Activated effector memory CD4-positive, alpha-beta T cell treated with Interleukin-2 at 50 U/mL for 16 hours (primary cell): ENCODE measurements around the gene POLN.

ENCODE experiments used
- DNase-seq: peaks from one replicate; pipeline ENCODE4 v3.0.0-alpha.2; 2020

The POLN gene

DNA sequence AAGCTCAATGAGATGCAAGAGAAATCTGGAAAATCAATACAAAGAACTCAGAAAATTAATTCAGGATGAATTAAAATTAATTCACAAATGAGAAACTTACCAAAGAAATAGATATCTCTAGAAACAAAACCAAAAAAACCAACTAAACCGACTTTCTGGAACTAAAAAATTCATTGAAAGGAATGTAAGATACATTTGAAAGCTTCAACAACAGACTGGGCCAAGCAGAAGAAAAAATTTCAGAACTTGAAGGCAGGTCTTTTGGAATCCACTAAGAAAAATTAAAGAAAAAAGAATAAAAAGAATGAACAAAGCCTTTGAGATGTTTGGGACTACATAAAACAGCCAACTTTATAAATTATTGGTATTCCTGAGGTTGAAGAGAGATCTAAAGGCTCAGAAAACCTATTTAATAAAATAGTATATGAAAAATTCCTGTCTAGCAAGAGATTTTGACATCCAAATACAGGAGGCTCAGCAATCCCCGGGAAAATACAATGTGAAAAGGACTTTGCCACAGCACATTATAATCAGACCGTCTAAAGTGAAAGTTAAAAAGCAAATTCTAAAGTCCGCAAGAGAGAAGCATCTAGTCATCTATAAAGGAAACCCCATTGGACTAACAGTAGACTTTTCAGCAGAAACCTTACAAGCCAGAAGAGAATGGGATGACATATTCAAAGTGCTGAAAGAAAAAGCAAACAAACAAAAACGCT, 138.6 kb downstream of the POLN start:
- DNase-seq = no peak

DNA sequence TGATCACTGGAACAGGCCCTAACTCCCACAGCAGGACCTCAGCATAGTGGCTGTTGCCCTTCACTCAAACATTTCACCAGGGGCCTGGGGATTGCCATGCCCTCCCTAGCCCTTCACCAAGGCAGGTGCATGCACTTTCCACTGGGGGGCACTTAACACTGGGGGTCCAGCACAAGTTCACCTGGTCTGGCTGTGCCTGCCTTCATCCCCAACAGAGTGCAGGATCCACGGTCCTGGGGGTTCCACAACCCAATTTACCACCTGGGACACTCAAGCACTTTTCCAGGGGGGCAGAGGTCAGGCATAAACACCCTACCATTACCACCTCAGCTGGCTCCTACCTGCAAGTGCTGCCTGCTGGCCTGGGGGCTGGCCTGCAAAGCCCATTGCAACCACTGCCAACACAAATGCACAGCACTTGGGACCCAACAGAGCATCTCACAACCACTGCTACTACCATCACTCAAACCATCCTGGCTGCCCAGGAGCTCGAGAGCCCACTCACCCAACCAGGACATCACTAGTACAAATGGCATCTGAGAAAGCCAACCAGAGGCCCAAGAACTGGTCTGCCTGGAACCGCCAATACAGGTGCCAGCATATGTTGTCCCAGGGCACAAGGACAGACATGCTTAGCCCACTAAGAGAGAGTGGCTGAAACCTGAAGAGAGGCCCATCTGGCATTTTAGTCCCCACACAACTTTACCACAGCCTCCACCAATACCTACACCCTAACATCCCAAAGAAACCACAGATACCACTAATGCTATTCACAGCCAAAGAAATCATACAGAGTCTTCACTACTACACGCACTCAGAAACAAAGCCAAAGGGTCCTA, 139.7 kb downstream of the POLN start:
- no peak for DNase-seq

DNA sequence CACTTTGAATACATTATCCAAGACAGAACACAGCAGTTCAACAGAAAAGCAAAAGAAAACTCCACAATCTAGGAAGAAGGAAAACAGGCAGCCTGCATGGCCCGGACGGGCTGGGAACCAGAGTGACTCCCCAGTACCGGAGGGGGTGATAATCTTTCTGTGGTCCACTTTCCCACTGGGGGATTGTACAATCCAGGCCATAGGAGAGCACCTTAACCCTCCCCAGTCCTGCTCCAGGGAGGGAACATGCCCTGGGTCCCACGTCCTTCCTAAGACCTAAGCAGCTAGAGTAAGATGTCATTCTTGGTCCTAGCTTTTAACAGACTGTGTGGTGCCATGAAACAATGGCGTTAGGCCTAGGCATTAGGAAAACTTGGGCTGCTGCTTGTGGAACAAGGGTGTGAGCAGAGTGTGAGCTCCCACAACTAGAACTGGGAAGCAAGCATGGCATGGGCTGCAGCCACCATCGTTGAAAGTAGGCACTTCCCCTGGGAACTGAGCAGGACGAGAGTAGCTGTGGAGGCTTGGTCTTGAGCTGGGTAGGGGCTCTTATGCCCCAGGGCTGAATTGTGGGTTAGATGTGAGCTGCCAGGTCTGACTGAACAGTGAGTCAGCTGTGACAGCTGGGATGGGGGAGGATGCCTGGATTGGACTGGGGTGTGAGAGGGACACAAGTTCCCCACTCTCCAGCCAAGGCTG, 140.4 kb downstream of the POLN start:
- no peak for DNase-seq

DNA sequence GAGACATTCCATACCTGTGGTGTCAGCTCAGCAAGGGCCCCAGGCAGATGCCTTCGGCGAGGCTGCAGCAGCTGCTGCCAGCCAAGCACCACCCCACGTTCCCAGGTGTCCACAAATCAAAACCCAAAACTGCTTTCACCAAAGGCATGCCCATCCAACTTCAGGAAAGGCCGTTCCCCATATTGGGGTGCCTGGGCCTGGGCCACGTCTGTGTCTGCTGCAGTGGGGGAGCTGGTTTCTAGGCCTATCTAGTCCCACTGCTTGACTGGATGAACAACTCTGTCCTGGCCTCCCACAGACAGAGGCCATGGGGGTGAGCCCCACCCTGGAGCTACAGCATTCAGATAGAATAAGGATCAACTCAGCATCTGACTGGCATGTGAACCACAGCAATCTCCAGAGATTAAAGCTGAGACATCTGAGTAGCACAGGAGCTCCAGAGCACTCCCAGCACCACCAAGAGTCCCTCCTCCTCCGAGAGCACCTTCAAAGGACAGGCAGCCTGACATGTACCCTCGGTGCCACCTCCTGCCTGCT, 145.8 kb downstream of the POLN start:
- DNase-seq = no peak

DNA sequence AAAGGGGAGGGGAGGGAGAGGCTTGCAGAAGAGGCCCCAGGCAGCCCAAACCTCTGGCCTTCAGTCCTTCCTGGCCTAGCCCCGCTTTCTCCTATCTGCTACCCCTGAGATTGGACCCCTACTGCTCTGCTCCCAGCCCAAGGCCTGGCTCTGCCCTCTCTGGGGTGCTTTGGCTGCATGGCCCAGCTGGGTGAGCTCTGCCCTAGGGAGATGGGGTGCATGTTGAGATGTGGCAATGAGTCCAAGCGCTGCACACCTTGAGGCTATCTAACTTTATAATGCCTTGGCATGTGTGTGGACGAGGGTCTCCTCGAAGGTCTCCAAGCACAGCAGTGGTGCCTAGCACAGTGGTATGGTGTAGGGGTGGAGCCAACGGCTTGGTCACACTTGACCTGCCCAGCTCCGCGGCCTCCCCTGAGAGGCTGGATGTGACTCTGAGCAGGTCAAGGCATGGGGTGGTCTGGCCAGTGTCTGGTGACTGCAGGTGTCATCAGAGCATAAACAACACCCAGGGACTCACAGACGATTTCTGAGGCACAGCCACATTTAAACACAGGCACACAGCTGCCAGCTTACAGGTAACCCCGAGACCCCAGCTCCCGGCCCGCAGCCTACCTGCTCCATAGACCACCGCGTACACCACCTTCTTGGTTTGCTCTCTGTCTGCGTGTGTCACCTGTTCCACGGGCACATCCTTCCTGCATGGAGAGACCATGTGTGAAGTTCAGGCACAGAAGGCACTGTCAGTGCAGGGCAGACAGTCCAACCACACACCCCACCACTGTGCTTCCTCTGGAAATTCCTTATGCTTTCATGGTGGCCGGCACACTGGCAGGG, 146.5 kb downstream of the POLN start:
- DNase-seq = no peak

DNA sequence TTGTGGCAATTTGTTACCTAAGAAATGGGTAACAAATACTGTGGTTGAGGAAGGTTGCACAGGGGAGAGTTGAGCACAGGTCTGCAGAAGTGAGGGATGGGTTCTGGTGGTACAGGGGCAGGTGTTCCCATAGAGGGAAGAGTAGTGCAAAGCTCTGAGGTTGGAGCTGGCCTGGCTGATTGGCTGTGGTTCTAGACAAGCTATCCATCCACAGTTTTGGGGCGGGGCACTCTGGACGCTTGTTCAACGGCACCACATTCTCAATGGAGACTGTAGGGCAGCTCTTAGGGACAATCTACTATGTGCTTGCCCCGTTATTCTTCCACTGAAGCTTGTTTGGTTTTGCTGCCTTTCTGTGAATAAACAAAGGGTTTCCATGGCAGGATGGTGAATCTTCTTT, 147.4 kb downstream of the POLN start:
- no peak for DNase-seq

DNA sequence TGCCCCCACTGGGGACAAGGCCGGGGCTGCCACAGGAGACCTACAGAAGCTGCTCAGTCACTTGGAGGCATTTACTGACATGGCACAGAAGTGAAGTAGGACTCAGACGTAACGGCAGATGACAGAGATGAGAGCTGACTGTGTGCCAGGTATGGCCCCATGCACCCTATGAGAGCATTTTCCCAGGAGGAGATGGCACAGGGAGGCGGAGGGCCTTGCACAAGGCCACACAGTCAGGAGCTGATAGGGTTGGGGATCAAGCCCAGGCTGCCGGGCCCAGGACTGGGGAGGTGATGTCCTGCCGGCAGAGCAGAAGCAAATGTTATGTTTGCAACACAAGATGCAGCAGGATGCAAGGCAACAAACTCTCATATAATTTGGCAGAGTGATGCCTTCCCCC, 148.7 kb downstream of the POLN start:
- DNase-seq = no peak

DNA sequence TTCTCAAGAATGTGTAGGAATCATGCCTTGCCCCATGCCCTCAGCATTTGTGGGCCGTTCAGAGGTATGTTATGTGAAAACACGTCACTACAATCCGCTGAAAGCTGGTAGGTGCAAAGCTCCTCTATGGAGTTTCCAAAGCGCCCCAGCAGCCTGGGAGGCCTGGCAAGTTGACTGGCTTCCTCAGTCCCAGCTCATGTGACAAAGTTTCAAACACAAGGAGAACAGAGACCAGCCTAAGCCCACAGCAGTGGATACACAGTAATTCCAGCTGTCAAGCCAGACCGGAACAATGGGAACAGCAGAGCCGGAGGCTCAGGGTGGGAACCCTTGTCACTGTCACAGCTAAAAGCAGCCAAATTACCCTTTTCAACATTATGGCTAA, 149.3 kb downstream of the POLN start:
- DNase-seq = no peak

DNA sequence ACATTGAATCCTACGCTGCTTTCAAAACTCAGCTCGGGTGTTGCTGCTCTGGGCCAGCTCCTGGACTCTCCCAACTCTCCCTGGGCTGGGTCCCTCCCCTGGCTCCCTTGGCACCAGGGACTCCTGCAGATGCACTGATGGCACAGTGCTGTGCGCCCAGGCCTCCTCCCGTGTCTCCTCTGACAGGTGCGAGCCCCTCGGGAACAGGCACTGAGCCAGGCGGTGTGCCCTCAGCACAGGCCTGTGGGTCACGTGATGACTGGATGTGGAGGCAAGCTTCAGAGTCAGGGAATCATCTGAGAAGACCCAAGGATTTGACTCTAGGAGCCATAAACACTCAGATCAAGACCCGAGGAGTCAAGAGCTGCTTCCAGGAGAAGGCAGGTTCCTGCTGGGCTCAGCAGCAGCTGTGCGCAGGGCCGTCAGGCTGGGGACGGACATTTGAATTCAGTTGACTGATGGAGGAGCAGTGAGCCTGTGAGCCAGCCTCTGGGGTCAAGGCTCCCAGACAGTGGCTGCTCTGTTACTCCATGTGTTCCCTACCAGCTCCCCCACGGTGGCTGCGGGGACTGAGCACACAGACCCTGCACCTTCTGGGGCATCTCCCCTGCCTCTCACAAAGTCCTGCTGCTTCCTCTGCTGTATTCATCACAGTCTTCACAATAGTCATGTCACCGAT, 149.8 kb downstream of the POLN start:
- DNase-seq = no peak

DNA sequence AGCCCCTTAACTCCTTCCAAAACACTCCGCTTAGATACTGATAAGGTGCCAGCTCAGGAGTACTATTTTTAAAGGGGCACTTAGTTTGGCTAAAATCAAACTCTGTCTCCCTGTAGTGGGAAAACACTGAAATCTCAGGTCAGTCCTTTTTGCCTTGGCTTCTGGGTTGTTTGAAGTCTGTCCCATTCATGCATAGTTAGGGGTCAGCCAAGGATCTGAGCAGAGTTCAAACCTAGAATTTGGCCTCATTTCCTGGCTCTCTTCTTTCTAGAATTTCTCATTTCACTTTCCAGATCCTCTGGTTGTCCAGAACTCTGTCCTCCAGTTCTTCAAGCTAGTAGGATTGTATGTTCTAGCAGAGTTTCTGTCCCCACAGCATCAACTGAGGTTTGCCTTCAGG, 151.3 kb downstream of the POLN start:
- no peak for DNase-seq

DNA sequence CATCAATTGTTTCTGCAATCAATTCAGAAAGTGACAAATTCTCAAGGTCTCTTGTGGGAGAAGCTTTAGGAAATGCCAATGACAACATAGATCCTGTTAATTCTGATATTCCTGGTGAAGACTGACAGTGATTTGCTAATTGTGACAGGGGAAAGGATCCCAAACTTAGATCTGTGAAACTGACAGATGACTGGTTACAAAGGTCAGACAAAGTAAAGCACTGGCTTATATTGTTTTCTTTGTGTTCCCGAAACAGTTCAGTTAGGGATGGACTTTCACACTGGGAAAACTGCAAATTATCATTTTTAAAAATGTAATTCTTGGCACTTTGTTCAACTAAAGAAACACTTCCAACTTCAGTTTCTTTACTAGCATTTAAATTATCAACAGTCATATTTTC, 152.7 kb downstream of the POLN start:
- DNase-seq = no peak

DNA sequence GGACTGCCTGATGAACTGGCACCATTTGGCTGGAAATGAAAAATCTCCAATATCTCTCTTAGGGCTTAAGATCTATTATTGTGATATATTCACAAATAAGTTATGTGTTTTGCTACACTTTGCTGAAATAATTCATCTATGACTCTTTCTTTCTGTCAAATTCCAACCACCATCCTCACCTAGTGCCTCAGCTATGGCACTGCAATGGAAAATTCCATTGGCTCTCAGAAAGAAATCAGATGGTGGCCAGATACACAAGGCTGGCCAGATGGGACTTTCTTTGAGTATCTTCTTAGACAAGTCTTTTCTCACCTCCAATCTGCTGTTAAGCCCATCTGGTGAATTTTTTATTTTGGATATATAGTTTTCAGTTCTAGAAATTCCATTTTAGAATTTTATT, 154.8 kb downstream of the POLN start:
- no peak for DNase-seq

DNA sequence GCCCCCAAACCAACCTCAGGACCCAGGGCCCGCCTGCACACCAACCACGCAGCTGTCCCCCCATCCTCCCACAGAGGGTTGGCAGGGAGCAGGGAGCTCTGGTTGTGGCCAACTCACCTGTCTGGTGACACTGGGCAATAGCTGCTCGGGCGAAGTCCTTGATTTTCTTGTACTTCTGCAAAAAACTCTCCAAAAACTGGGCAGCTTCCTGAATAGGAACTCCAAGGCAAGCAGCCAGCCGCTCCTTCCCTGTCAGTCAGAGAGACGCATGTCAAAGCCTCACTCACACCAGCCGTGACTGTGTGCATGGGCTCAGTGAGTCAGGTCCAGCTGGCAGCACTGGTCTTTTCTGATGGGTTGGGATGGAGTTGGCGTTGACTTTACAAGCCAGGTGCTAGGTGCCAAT, 156.4 kb downstream of the POLN start:
- DNase-seq = no peak

DNA sequence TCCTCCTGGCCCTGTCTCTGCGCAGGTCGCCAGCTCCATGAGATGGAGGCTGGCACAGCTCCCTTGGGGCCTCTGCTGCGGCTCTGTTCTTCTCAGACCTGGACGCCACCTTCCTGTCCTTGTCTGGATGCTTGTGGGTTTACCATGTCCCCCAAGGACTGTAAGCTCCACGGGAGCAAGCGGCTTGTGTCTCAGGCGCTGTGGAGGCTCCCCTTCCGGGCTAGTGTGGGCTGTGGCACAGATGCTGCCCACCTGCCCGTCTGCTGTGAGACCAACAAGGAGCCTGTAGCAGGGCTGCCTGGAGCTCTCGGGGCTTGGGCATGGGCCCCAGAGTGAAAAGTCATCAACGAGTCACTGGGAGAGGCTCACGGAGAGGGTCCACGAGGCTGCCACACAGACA, 157.6 kb downstream of the POLN start:
- no peak for DNase-seq

DNA sequence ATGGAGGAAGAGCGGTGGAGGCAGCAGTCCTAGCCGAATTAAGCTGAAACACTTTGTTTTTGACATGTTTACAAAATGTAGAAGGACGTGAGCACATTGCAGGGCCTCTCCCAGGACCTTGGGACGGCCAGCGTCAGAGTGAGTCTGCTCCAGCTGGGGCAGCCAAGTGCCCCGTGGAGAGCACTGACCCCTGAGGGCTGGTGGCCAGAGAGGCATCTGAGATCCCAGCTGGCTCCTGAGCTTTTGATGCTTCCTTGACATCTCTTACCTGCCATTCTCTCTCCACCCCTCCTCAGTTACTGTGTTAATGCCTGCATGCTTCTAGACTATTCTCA, 158.1 kb downstream of the POLN start:
- DNase-seq = no peak

DNA sequence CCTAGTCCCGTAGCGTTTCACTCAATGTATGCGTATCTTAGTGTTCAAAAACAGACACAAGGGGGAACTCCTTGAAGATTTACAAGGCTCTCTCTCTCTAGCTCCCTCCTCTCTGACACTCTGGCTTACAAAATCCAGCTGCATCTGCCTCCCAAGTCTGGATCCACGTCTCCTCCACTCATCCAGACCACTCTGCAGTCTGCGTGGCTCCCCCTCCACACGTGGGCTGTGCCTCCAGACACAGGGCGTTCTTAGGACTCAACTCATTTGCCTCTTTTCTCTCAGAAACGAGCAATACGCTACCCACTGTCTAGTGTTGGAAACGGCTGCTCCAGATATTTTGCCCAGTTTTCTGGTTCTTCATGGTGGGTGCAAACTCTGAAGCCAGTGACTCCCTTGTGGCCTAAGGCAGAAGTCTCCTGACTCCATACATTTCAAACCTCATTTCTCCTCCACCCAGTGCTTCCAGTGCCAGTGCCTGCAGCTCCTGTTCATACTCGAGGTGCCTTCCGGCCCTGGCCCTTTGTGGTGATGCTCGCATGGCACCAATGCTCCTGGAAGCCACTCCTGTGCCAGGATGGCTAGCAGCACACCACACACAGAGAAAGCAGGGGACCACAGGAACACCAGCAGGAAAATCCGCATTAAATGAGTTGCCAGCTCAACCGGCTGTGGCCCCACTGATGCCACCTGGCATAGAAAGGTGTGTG, 158.7 kb downstream of the POLN start:
- no peak for DNase-seq

DNA sequence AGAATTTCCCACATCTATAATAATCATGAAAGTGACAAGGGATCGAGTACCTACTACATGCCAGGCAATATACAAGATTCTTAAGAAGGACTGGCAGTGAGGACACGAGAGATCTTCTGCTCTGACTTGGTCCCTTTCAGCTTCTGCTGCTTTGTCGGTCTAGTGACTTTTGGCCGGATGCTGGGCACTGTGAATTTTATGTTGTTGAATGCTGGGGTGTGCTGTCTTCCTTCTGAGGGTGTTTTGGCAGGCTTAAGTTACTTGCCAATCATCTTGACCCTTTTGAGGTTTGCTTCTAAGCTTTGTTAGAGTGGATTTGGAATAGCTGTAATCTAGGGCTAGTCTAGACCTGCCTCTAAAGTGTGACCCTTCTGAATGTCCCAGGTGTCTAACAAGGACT, 159.3 kb downstream of the POLN start:
- DNase-seq = no peak

DNA sequence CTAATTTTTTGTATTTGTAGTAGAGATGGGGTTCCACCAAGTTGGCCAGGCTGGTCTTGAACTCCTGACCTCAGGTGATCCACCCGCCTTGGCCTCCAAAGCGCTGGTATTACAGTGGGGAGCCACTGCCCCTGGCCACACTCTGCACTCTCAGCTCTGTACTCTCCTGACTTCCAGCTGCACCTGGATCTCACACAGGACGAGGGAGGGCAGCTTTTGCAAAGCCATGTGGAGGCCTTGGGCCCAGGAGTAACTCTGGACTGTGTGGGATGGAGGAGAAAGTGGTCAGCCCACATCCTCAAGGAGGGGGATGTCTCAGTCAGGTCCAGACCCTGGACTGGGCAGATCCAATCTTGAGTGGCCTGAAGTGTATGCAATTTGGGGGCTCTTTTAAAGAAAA, 159.8 kb downstream of the POLN start:
- DNase-seq = no peak

DNA sequence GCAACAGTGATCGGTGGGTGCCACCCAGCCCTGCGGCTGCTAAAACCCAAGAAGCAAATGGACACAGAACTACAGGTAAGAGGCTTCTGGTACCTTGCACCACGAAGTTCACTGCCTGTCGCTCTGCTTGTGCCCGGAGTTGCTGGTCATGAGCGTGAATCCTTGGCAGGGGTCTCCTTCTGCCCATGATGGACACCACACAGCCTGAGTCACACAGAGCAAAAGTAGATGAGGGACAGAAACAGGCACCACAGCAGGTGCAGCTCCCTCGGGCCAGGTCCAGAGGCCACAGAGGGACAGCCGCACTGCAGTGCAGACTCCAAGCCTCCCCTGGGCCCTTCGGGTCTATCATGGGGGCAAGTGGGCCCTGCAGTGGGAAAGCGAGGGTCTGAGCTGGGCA, 160.4 kb downstream of the POLN start:
- no peak for DNase-seq

DNA sequence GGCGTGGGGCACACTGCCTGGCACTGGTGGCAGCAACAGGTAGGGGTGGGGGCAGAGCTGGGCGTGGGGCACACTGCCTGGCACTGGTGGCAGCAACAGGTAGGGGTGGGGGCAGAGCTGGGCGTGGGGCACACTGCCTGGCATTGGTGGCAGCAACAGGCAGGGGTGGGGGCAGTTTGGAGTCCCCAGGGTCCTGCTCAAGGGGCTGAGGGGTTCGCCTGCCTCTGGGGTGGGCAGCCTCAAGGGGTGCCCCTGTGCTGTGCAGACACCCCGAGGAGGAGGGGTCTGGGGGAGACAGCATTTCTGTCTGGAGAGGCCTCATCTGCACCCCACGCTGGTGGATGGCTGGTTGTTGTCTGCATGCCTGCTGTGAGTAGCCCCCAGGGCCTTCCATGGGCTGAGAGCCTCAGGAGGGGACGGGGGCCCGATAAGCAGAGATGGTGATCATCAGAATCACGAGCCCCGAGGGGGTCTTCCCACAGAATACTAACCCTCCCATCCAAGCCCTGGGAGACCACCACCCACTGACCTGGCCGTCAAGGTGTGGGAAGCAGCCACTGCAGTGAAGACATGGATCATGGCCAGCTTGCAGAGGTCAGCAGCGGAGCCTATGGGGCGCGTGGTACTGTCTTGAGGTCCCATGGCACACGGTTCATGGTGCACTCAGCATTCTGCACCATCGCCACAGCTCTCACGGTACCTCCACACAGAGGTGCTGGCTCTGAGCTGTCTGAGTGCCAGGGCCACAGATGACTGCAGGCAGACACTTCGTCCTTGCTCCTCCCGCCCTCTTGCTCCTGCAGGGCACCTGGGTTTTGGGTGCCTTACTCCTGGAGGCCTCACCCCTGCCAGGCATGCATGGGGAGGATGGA, 161.3 kb downstream of the POLN start:
- no peak for DNase-seq

DNA sequence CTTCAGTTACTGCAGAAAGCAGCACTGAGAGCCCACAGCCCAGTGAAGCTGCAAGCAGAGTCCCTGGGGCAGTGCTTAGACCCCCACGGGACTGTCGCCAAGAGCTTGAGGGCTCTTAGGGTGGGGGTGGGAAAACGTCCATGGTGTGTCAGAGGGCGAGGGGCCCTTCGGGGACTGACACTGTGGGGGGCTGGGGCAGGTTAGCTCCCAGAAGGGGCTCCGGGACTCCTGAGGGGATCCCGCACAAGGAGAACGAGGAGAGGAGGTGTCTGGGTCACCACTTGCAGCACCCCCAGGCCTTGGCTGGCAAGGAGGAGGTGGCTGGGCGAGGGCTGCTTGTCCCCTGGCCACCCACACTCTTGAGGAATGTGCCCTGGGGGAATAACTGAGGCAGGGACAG, 162.0 kb downstream of the POLN start:
- DNase-seq = no peak
